Adrenal gland (tissue), 12 donors: Measurements from ENCODE around the gene PSORS1C1. TPM values are rescaled to one million over a fixed set of nuclear protein-coding genes. Genes with fewer than 3 reads are reported as not detected.

Source experiments
- DNase-seq, 7 donors: peaks; one replicate each; pipeline ENCODE4 v3.0.0-alpha.2; 2019 to 2020
- H3K27ac ChIP-seq, 5 donors: fragments of 200-600 bp; sonication (generic) in 4 of 5; 1 replicate in 3 of 5; 2 replicates in 2 of 5; pipeline versions ENCODE4 v1.5.1 to v1.8.0; 2016 to 2020; ENCODE audit warnings: mild to moderate bottlenecking in 1 of 5
- H3K27me3 ChIP-seq: fragments of 200-600 bp; 2 replicates; pipeline ENCODE4 v1.8.0; 2021
- H3K36me3 ChIP-seq, 2 donors: fragments of 200-600 bp; replicated peaks in 1 of 2; 1 replicate in 1 of 2; 2 replicates in 1 of 2; pipeline versions ENCODE4 v1.5.1 to v1.8.0; 2018 to 2022
- H3K4me1 ChIP-seq, 2 donors: fragments of 200-600 bp; replicated peaks in 1 of 2; 1 replicate in 1 of 2; 2 replicates in 1 of 2; pipeline versions ENCODE4 v1.5.1 to v1.8.0; 2018 to 2021
- H3K4me3 ChIP-seq, 4 donors: fragments of 200-600 bp; sonication (generic) in 3 of 4; one replicate each; pipeline ENCODE4 v1.5.1; 2016 to 2018
- H3K9me3 ChIP-seq, 3 donors: fragments of 200-600 bp; sonication (generic) in 1 of 3; replicated peaks in 1 of 3; 1 replicate in 2 of 3; 2 replicates in 1 of 3; pipeline versions ENCODE4 v1.5.1 to v1.8.0; 2016 to 2021
- CTCF ChIP-seq, 6 experiments: fragments of 450-650 bp in 4 of 6; fragments of 200-600 bp in 2 of 6; sonication (generic) in 1 of 6; IDR thresholded peaks; 1 replicate in 5 of 6; 2 replicates in 1 of 6; pipeline versions ENCODE4 v1.5.1 to v1.8.0; 2016 to 2021; ENCODE audit warnings: antibody characterized with exemption in 6 of 6, mild to moderate bottlenecking in 2 of 6, moderate library complexity in 1 of 6
- POLR2A ChIP-seq, 2 donors: fragments of 450-650 bp; IDR thresholded peaks; one replicate each; pipeline ENCODE4 v1.6.1; 2017; ENCODE audit warnings: antibody characterized with exemption in 2 of 2, mild to moderate bottlenecking in 2 of 2, moderate library complexity in 1 of 2
- WGBS, 4 donors: extraction: QIAGEN DNeasy Blood & Tissue Kit in 2 of 4; methylation state at CpG; one replicate each; pipeline versions ENCODE4 v1.1.5 to v1.1.7; 2013 to 2017; 5-methylcytosine and 5-hydroxymethylcytosine counted together
- intact Hi-C, 2 donors: fragments of 100-400 bp; cut with DNase I; formaldehyde crosslinking; loops; one replicate each; pipeline versions ENCODE4 v1.14.1 to v1.15.0; 2022 to 2023
- polyA plus RNA-seq, 3 donors: library from polyadenylated mRNA; stranded (reverse); fragments of 200-250 nt in 2 of 3; fragments of 350-450 nt in 1 of 3; fragmentation: Illumina TruSeq in 1 of 3; extraction: RNeasy Lipid Tissue Mini Kit (QIAGEN cat#74804) in 1 of 3; gene quantifications; one replicate each; pipeline ENCODE4 v1.2.3, GENCODE V29; 2013 to 2014
- total RNA-seq, 9 donors: library from RNA; depleted of rRNA in 4 of 9; stranded (reverse); fragments of >200 nt in 4 of 9; fragments of 120-200 nt in 1 of 9; fragmentation: NEBNext Ultra II Directional in 1 of 9; extraction: Animal tissue kit (Norgen Biotek cat#: 25700) in 1 of 9; gene quantifications; one replicate each; pipeline versions ENCODE4 v1.1.0 to v1.2.4, GENCODE V29; 2013 to 2023
- donor health status: healthy with polysubstance abuse.
- donor health status: Bipolar disorder and iron deficiency.
- donor health status: DM: yes; HTN: yes; CAD: no.
- donor health status: DM: no; HTN: no; CAD: no.
- donor health status: DM: no; HTN: no; CAD: no.
- donor health status: DM: yes; HTN: yes; CAD: no.

PSORS1C1 gene
- total and polyA plus RNA-seq, 12 donors = 0.06 to 5.1 (median 0.61) TPM

DNA sequence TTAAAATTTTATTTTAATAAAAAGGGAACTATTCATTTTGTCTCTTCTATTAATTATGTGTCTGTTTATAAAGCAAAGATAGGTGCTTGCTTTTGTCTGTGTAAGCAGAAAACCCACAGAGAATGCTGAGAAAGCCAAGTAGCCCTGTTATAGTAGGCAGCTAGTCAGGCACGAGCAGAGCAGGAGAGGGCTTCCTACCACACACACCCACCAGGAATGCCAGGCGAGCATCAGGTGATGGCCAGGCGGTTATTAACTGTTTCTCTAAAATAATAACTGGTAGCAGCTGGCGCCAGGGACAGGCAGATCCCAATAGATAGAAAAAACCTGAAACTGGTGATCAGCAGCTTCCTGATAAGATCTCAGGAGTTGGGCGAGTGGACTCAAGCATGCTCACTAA lies 17.9 kb upstream of the PSORS1C1 start:
- Histone ChIP-seq H3K4me3 (no peak overlapping the region), H3K27ac (no peak overlapping the region), H3K27me3 (no peaks in the 10 kb centered on the region), H3K36me3 (no peaks in the 10 kb centered on the region), H3K9me3 (no peaks in the 10 kb centered on the region), H3K4me1 (peaks cover 0 to 4% of the 10 kb centered on the region in 2 donors)
- DNase-seq = no peak
- 68 to 84% (median 77%) methylated on average over 4 to 5 of the region's 5 CpGs for WGBS, 4 donors
- intact Hi-C loops = no loop called here
- TF ChIP-seq POLR2A (IDR thresholded peaks at IDR 0.05) (no peak), CTCF (IDR thresholded peaks at IDR 0.05) (no peak)

DNA sequence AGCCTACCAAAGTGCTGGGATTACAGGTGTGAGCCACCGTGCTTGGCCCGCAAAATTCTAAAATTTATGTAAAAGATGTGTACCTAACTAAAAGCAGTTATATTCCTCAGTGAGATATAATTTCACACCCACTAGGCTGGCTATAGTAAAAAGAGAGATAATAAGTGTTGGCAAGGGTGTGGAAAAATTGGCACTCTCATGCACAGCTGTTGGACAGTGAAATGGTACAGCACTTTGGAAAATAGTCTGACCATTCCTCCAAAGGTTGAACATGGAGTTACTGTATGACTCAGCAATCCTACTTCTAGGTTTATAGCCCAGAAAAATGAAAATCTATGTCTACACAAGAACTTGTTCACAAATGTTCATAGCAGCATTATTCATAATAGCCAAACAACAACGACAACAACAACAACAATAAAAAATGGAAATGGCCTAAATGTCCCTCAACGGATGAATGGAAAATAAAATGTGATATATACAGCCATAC lies 16.1 kb upstream of the PSORS1C1 start:
- Histone ChIP-seq H3K27ac (no peak overlapping the region), H3K9me3 (no peaks in the 10 kb centered on the region), H3K36me3 (no peaks in the 10 kb centered on the region), H3K27me3 (no peaks in the 10 kb centered on the region), H3K4me3 (no peak overlapping the region), H3K4me1 (peaks cover 0 to 4% of the 10 kb centered on the region in 2 donors)
- TF ChIP-seq CTCF (IDR thresholded peaks at IDR 0.05) (no peak), POLR2A (IDR thresholded peaks at IDR 0.05) (no peak)
- intact Hi-C loops = no loop called here
- DNase-seq = no peak
- WGBS, 4 donors = 86 to 94% (median 88%) methylated on average over 4 of the region's 4 CpGs

DNA sequence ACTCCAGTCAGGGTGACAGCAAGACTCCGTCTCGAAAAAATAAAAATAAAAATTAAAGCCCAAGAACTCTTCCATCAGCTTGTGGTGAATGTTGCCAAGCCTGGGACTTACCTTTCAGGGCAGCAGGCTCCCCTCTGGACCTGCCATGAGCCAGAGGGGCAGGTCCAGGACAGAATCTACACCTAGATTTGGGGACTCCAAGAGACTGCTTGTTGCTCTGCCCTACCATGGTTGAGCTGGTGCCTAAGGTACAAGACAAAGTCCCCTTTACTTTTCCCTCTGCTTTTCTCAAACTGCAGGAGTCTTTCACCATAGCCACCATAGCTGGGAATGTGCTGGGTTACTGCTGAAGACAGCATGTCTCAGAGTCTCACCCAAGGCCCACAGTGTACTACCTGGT lies 11.5 kb upstream of the PSORS1C1 start:
- no peaks in the 10 kb centered on the region for H3K4me1 ChIP-seq
- H3K27me3 ChIP-seq = no peaks in the 10 kb centered on the region
- intact Hi-C loops = no loop called here
- WGBS, 4 donors = 78 to 93% (median 88%) methylated on average over 2 of the region's 2 CpGs
- H3K9me3 ChIP-seq = no peaks in the 10 kb centered on the region
- no peak overlapping the region for H3K4me3 ChIP-seq
- DNase-seq = no peak
- TF ChIP-seq POLR2A (IDR thresholded peaks at IDR 0.05) (no peak), CTCF (IDR thresholded peaks at IDR 0.05) (no peak)
- H3K36me3 ChIP-seq = no peaks in the 10 kb centered on the region
- H3K27ac ChIP-seq = no peak overlapping the region

GRCh38 chr6:31107052-31107451 lies 7.5 kb upstream of the PSORS1C1 start:
- Histone ChIP-seq H3K4me3 (no peak overlapping the region), H3K36me3 (no peaks in the 10 kb centered on the region), H3K27me3 (peaks cover 4% of the 10 kb centered on the region), H3K27ac (no peak overlapping the region), H3K9me3 (no peaks in the 10 kb centered on the region), H3K4me1 (no peaks in the 10 kb centered on the region)
- intact Hi-C loops = no loop called here
- no peak for DNase-seq
- TF ChIP-seq POLR2A (IDR thresholded peaks at IDR 0.05) (no peak), CTCF (IDR thresholded peaks at IDR 0.05) (no peak)
- WGBS, 4 donors = 54 to 74% (median 64%) methylated on average over 4 of the region's 4 CpGs
